Ishikawa (cell line): ENCODE measurements around the gene TTLL6.
A peak's percentile ranks its signal among the peaks of the same experiment; 100 is the strongest.

ENCODE experiments used
- CEBPB ChIP-seq: IDR thresholded peaks from 2 replicates; pipeline ENCODE4 v1.6.1; 2012
- CREB1 ChIP-seq: IDR thresholded peaks from 2 replicates; pipeline ENCODE4 v1.6.1; 2012; ENCODE audit warnings: low read depth
- EGR1 ChIP-seq: IDR thresholded peaks from 2 replicates; pipeline ENCODE4 v1.6.1; 2012
- EP300 ChIP-seq: IDR thresholded peaks from 2 replicates; pipeline ENCODE4 v1.6.1; 2012; ENCODE audit warnings: borderline replicate concordance
- FOXM1 ChIP-seq: IDR thresholded peaks from 2 replicates; pipeline ENCODE4 v1.6.1; 2012; ENCODE audit warnings: low read depth, borderline replicate concordance
- MAX ChIP-seq: IDR thresholded peaks from 2 replicates; pipeline ENCODE4 v1.6.1; 2012
- NFIC ChIP-seq: IDR thresholded peaks from 2 replicates; pipeline ENCODE4 v1.6.1; 2012
- RAD21 ChIP-seq: IDR thresholded peaks from 2 replicates; pipeline ENCODE4 v1.6.1; 2012; ENCODE audit warnings: low read depth
- REST ChIP-seq: IDR thresholded peaks from 2 replicates; pipeline ENCODE4 v1.6.1; 2012; ENCODE audit warnings: low read depth, mild to moderate bottlenecking
- TAF1 ChIP-seq: IDR thresholded peaks from 2 replicates; pipeline ENCODE4 v1.6.1; 2012; ENCODE audit warnings: low read depth, mild to moderate bottlenecking
- TCF12 ChIP-seq: IDR thresholded peaks from 2 replicates; pipeline ENCODE4 v1.6.1; 2012; ENCODE audit warnings: low read depth
- TEAD4 ChIP-seq: IDR thresholded peaks from 2 replicates; pipeline ENCODE4 v1.6.1; 2012
- USF1 ChIP-seq: IDR thresholded peaks from 2 replicates; pipeline ENCODE4 v1.6.1; 2012
- YY1 ChIP-seq: IDR thresholded peaks from 2 replicates; pipeline ENCODE4 v1.6.1; 2012; ENCODE audit warnings: low read depth

The TTLL6 gene

GRCh38 chr17:48816774-48817590 lies at the start of gene TTLL6:
TSS of gene TTLL6 (minus strand) at chr17:48817229. CDS start at chr17:48817072, 157 bp downstream.
- TF ChIP-seq EGR1 = no peak
- 0 out of 2 replicates have a peak, but pooled peaks have one; percentile 13 for TF ChIP-seq TCF12

GRCh38 chr17:48860456-48860855 lies 43.4 kb upstream of the TTLL6 start:
- TF ChIP-seq TAF1 (no peak), RAD21 (no peak), EP300 (no peak), YY1 (no peak), USF1 (no peak), CREB1 (no peak), TCF12 (no peak), EGR1 (no peak), REST (no peak), CEBPB (no peak)

GRCh38 chr17:48860034-48860433 lies 43.0 kb upstream of the TTLL6 start:
- TF ChIP-seq EGR1 (no peak), CEBPB (no peak), TAF1 (no peak), NFIC (no peak), TCF12 (no peak), MAX (no peak), FOXM1 (no peak), REST (no peak)

GRCh38 chr17:48856122-48856821 lies 39.2 kb upstream of the TTLL6 start:
- no peak for TF ChIP-seq TAF1
- TF ChIP-seq CREB1 = no peak
- TF ChIP-seq TEAD4 = no peak
- TF ChIP-seq RAD21 = no peak
- TF ChIP-seq EGR1 = no peak
- TF ChIP-seq REST = no peak
- TF ChIP-seq USF1 = no peak
- no peak for TF ChIP-seq MAX
- no peak for TF ChIP-seq YY1
- no peak for TF ChIP-seq TCF12
- no peak for TF ChIP-seq NFIC
